CD14-positive monocyte (primary cell): ENCODE results near the gene SMIM43. TPM values are rescaled to one million over a fixed set of nuclear protein-coding genes. Genes with fewer than 3 reads are reported as not detected.

Experiments used
- DNase-seq, 3 donors: peaks; one replicate each; pipeline ENCODE4 v3.0.0-alpha.2; 2011 to 2022
- H2AFZ ChIP-seq: 2 replicates; pipeline ENCODE4 v1.6.0; 2012; ENCODE audit warnings: mild to moderate bottlenecking, low read depth, low read length, inconsistent platforms; ENCODE audit not compliant: insufficient read depth, poor library complexity, severe bottlenecking
- H3K27ac ChIP-seq, 2 donors: 1 replicate in 1 of 2; 2 replicates in 1 of 2; pipeline ENCODE4 v1.5.1; 2012 to 2013; ENCODE audit warnings: low read length in 2 of 2, control low read depth in 1 of 2, inconsistent platforms in 1 of 2, low read depth in 1 of 2, mild to moderate bottlenecking in 1 of 2
- H3K27me3 ChIP-seq, 2 donors: one replicate each; pipeline versions ENCODE4 v1.6.0 to v1.6.1; 2011 to 2013; ENCODE audit warnings: low read length in 2 of 2; ENCODE audit not compliant: control insufficient read depth in 2 of 2, insufficient read depth in 2 of 2
- H3K36me3 ChIP-seq, 2 donors: replicated peaks in 1 of 2; 1 replicate in 1 of 2; 2 replicates in 1 of 2; pipeline versions ENCODE4 v1.5.1 to v1.6.1; 2012 to 2013; ENCODE audit warnings: low read length in 2 of 2, control low read depth in 1 of 2, inconsistent platforms in 1 of 2, mild to moderate bottlenecking in 1 of 2; ENCODE audit not compliant: insufficient read depth in 2 of 2, control insufficient read depth in 1 of 2
- H3K4me1 ChIP-seq, 2 donors: 1 replicate in 1 of 2; 2 replicates in 1 of 2; pipeline versions ENCODE4 v1.5.1 to v1.6.1; 2012 to 2013; ENCODE audit warnings: low read length in 2 of 2, control low read depth in 1 of 2, inconsistent platforms in 1 of 2, mild to moderate bottlenecking in 1 of 2, moderate library complexity in 1 of 2; ENCODE audit not compliant: insufficient read depth in 2 of 2, control insufficient read depth in 1 of 2
- H3K4me2 ChIP-seq: replicated peaks from 2 replicates; pipeline ENCODE3; 2012; ENCODE audit warnings: low read length, moderate library complexity, mild to moderate bottlenecking; ENCODE audit not compliant: poor library complexity, severe bottlenecking; ENCODE audit errors: extremely low read depth
- H3K4me3 ChIP-seq, 3 experiments: fragments of 200-600 bp in 1 of 3; sonication (generic) in 1 of 3; replicated peaks in 1 of 3; 1 replicate in 2 of 3; 2 replicates in 1 of 3; pipeline ENCODE4 v1.5.1; 2011 to 2013; ENCODE audit warnings: low read length in 3 of 3, mild to moderate bottlenecking in 3 of 3, control low read depth in 2 of 3, low read depth in 2 of 3, inconsistent platforms in 1 of 3, moderate library complexity in 1 of 3
- H3K79me2 ChIP-seq: 2 replicates; pipeline ENCODE4 v1.6.0; 2012; ENCODE audit warnings: mild to moderate bottlenecking, control low read depth, inconsistent platforms, low read length, moderate library complexity; ENCODE audit not compliant: insufficient read depth
- H3K9ac ChIP-seq: 2 replicates; pipeline ENCODE4 v1.6.0; 2017; ENCODE audit warnings: low read length, mild to moderate bottlenecking; ENCODE audit not compliant: insufficient read depth, poor library complexity, severe bottlenecking
- H3K9me3 ChIP-seq, 2 donors: replicated peaks in 1 of 2; 1 replicate in 1 of 2; 2 replicates in 1 of 2; pipeline versions ENCODE4 v1.5.1 to v1.6.1; 2012 to 2013; ENCODE audit warnings: low read length in 2 of 2, control low read depth in 1 of 2; ENCODE audit not compliant: control insufficient read depth in 1 of 2, insufficient read depth in 1 of 2
- H4K20me1 ChIP-seq: 2 replicates; pipeline ENCODE4 v1.6.0; 2012; ENCODE audit warnings: mild to moderate bottlenecking, low read length, control low read depth, moderate library complexity; ENCODE audit not compliant: insufficient read depth
- H3K27ac Mint-ChIP-seq, 7 donors: one replicate each; pipeline ENCODE4 v1.8.0; 2020; ENCODE audit warnings: mild to moderate bottlenecking in 7 of 7, mixed read lengths in 7 of 7, moderate library complexity in 6 of 7, inconsistent platforms in 2 of 7
- H3K27me3 Mint-ChIP-seq, 3 donors: one replicate each; pipeline ENCODE4 v1.8.0; 2021 to 2022; ENCODE audit warnings: low read depth in 3 of 3, mild to moderate bottlenecking in 3 of 3, mixed read lengths in 3 of 3, moderate library complexity in 3 of 3, inconsistent platforms in 1 of 3
- H3K36me3 Mint-ChIP-seq, 2 donors: one replicate each; pipeline ENCODE4 v1.8.0; 2020; ENCODE audit warnings: mixed read lengths in 2 of 2, inconsistent platforms in 1 of 2, mild to moderate bottlenecking in 1 of 2
- H3K4me1 Mint-ChIP-seq: one replicate; pipeline ENCODE4 v1.8.0; 2020; ENCODE audit warnings: mild to moderate bottlenecking, mixed read lengths
- H3K4me3 Mint-ChIP-seq, 2 donors: one replicate each; pipeline ENCODE4 v1.8.0; 2020; ENCODE audit warnings: mild to moderate bottlenecking in 2 of 2, mixed read lengths in 2 of 2, moderate library complexity in 1 of 2
- H3K9me3 Mint-ChIP-seq, 7 donors: one replicate each; pipeline ENCODE4 v1.8.0; 2020 to 2022; ENCODE audit warnings: mixed read lengths in 7 of 7, mild to moderate bottlenecking in 6 of 7, moderate library complexity in 6 of 7, inconsistent platforms in 2 of 7
- WGBS: methylation state at CpG from one replicate; pipeline ENCODE4 v1.1.5; 2013; ENCODE audit warnings: missing lambda C conversion rate; ENCODE audit not compliant: insufficient coverage; 5-methylcytosine and 5-hydroxymethylcytosine counted together
- intact Hi-C, 2 donors: fragments of 100-400 bp; cut with micrococcal nuclease; formaldehyde crosslinking; loops; one replicate each; pipeline versions ENCODE4 v1.15.0 to v1.15.1; 2023
- polyA plus RNA-seq, 3 donors: library from polyadenylated mRNA; depleted of rRNA in 1 of 3; unstranded in 2 of 3; stranded (reverse) in 1 of 3; fragments of 300-500 nt in 2 of 3; fragments of >200 nt in 1 of 3; fragmentation: Illumina TruSeq in 2 of 3; gene quantifications; 1 replicate in 2 of 3; 2 replicates in 1 of 3; pipeline ENCODE4 v1.2.3, GENCODE V29; 2012 to 2021
- TF ChIP-seq, protein P1 (sequence below): fragments of 200-600 bp; IDR thresholded peaks from one replicate; pipeline ENCODE4 v1.8.0; 2022; ENCODE audit warnings: antibody characterized with exemption, mild to moderate bottlenecking

SMIM43 gene
- polyA plus RNA-seq, 3 donors, result not detected

DNA sequence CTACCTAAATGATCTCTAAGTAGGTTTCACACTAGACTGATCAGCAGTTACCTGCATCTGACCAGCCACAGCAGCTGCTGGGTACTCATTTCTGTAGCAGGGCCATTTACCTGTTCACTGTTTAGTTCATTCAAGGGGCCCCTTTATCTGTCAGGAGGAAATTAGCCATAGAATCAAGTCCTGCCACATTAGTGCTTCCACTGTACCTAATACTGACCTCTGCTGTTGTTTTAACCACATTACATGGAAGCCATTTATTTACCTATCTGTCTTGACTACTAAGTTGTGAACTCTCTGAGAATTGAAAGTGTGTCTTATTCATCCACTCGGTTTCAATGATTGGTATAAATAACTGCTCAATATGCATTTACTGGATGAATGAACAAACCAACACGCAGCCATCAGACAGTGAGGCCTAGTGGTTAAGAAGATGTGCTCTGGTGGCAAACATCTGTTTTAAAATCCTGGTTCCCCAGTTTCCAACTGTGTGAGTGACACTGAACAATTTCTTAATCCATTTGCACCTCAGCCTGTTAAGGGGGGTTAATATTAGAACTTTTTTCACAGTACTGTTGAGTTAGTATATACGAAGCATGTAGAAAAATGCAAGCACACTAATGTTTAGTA, 38.2 kb downstream of the SMIM43 start:
- no CpG with 5 or more reads among the region's 3 CpGs for WGBS
- no peak overlapping the region for H2AFZ ChIP-seq
- peaks cover 0 to 2% (median 0%) of the 10 kb centered on the region in 7 donors for H3K9me3 Mint-ChIP-seq

DNA sequence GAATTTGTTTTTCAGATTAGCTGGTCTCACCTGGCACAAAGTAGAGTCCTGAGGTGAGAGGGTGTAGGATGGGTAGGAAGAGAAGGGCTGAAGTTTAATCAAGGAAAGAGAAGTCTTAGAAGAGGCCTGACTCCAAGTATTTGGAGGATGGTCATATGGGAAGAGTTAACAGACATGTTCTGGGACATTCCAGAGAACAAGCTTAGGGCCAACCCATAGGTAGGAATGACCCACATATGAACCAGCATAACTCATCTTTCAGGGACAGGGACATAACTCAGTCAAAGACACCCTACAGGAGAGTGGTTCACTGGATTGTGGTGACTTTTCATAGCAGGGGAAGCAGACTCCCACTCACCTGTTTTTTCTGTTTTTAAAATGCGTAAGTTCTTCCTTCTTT, 40.3 kb downstream of the SMIM43 start:
- TF ChIP-seq, protein P1, sequence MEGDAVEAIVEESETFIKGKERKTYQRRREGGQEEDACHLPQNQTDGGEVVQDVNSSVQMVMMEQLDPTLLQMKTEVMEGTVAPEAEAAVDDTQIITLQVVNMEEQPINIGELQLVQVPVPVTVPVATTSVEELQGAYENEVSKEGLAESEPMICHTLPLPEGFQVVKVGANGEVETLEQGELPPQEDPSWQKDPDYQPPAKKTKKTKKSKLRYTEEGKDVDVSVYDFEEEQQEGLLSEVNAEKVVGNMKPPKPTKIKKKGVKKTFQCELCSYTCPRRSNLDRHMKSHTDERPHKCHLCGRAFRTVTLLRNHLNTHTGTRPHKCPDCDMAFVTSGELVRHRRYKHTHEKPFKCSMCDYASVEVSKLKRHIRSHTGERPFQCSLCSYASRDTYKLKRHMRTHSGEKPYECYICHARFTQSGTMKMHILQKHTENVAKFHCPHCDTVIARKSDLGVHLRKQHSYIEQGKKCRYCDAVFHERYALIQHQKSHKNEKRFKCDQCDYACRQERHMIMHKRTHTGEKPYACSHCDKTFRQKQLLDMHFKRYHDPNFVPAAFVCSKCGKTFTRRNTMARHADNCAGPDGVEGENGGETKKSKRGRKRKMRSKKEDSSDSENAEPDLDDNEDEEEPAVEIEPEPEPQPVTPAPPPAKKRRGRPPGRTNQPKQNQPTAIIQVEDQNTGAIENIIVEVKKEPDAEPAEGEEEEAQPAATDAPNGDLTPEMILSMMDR, result no peak
- intact Hi-C loops, result no loop called here
- Mint-ChIP-seq H3K4me1 (no peaks in the 10 kb centered on the region), H3K9me3 (peaks cover 0 to 2% (median 0%) of the 10 kb centered on the region in 7 donors), H3K27me3 (peaks cover 0 to 6% (median 0%) of the 10 kb centered on the region in 3 donors), H3K27ac (no peak overlapping the region), H3K36me3 (no peaks in the 10 kb centered on the region), H3K4me3 (no peak overlapping the region)
- Histone ChIP-seq H3K4me2 (no peak overlapping the region), H3K27me3 (no peaks in the 10 kb centered on the region), H3K4me3 (no peak overlapping the region), H4K20me1 (no peaks in the 10 kb centered on the region), H3K9ac (no peak overlapping the region), H3K9me3 (no peaks in the 10 kb centered on the region), H3K36me3 (no peaks in the 10 kb centered on the region), H3K4me1 (no peaks in the 10 kb centered on the region), H2AFZ (no peak overlapping the region), H3K79me2 (no peaks in the 10 kb centered on the region), H3K27ac (no peak overlapping the region)
- no CpG with 5 or more reads among the region's 1 CpG for WGBS
- DNase-seq, result no peak

More for the DNA sequence above, 38.2 kb downstream of the SMIM43 start:
- peak; percentile 25 to 67 (median 55) for DNase-seq
- Mint-ChIP-seq H3K27me3 (peaks cover 0 to 6% (median 0%) of the 10 kb centered on the region in 3 donors), H3K4me1 (no peaks in the 10 kb centered on the region), H3K4me3 (no peak overlapping the region), H3K27ac (no peak overlapping the region), H3K36me3 (no peaks in the 10 kb centered on the region)
- no peak overlapping the region for H3K9ac ChIP-seq
- H3K27me3 ChIP-seq, result no peaks in the 10 kb centered on the region
- no peak overlapping the region for H3K4me2 ChIP-seq
- no peaks in the 10 kb centered on the region for H3K79me2 ChIP-seq
- no peak overlapping the region for H3K27ac ChIP-seq
- TF ChIP-seq, protein P1, result peak; percentile 76
- no peak overlapping the region for H3K4me3 ChIP-seq
- intact Hi-C loops, result no loop called here
- H4K20me1 ChIP-seq, result no peaks in the 10 kb centered on the region
- no peaks in the 10 kb centered on the region for H3K9me3 ChIP-seq
- H3K4me1 ChIP-seq, result no peaks in the 10 kb centered on the region
- no peaks in the 10 kb centered on the region for H3K36me3 ChIP-seq
